Nephron progenitor cell (in vitro differentiated cells): Measurements from ENCODE around the gene TTLL8.

Experiments
- DNase-seq: peaks from one replicate; pipeline ENCODE4 v3.0.0; 2021
- H3K27ac Mint-ChIP-seq: 2 replicates; pipeline ENCODE4 v1.8.0; 2021; ENCODE audit warnings: mild to moderate bottlenecking, moderate library complexity, mixed read lengths
- H3K27me3 Mint-ChIP-seq: 2 replicates; pipeline ENCODE4 v1.8.0; 2021; ENCODE audit warnings: mild to moderate bottlenecking, low read depth, mixed read lengths; ENCODE audit not compliant: poor library complexity
- H3K36me3 Mint-ChIP-seq: 2 replicates; pipeline ENCODE4 v1.8.0; 2021; ENCODE audit warnings: low read depth, mixed read lengths
- H3K4me1 Mint-ChIP-seq: 2 replicates; pipeline ENCODE4 v1.8.0; 2021; ENCODE audit warnings: mixed read lengths
- H3K4me3 Mint-ChIP-seq: 2 replicates; pipeline ENCODE4 v1.8.0; 2021; ENCODE audit warnings: mild to moderate bottlenecking, moderate library complexity, mixed read lengths
- H3K9me3 Mint-ChIP-seq: 2 replicates; pipeline ENCODE4 v1.8.0; 2021; ENCODE audit warnings: mild to moderate bottlenecking, moderate library complexity, mixed read lengths
- CTCF ChIP-seq: fragments of 200-600 bp; sonication (generic); IDR thresholded peaks from 2 replicates; pipeline ENCODE4 v1.5.0; 2021; ENCODE audit warnings: antibody characterized with exemption

Gene TTLL8

GRCh38 chr22:49972163-49973017, 85.7 kb downstream of the TTLL8 start:
- DNase-seq: peak; percentile 14
- TF ChIP-seq CTCF: no peak
- Mint-ChIP-seq H3K4me1 (peaks cover 19% of the 10 kb centered on the region), H3K27ac (no peak overlapping the region), H3K4me3 (no peak overlapping the region), H3K27me3 (peaks cover 25% of the 10 kb centered on the region), H3K9me3 (no peaks in the 10 kb centered on the region), H3K36me3 (no peaks in the 10 kb centered on the region)

- H3K27me3 Mint-ChIP-seq: peaks cover 19% of the 10 kb centered on the region
- no peaks in the 10 kb centered on the region for H3K9me3 Mint-ChIP-seq
- no peak overlapping the region for H3K27ac Mint-ChIP-seq
- no peaks in the 10 kb centered on the region for H3K36me3 Mint-ChIP-seq
- peaks cover 26% of the 10 kb centered on the region for H3K4me1 Mint-ChIP-seq
- TF ChIP-seq CTCF: no peak
- DNase-seq: peak; percentile 55
- peak overlapping the region; percentile 62 for H3K4me3 Mint-ChIP-seq
Observed at GRCh38 chr22:49971232-49972162, 86.6 kb downstream of the TTLL8 start.

- Mint-ChIP-seq H3K27me3 (peaks cover 14% of the 10 kb centered on the region), H3K4me1 (peaks cover 29% of the 10 kb centered on the region), H3K4me3 (peak overlapping the region; percentile 62), H3K36me3 (no peaks in the 10 kb centered on the region), H3K9me3 (no peaks in the 10 kb centered on the region), H3K27ac (no peak overlapping the region)
- DNase-seq: peak; percentile 57
- no peak for TF ChIP-seq CTCF
Observed at GRCh38 chr22:49970528-49971231, 87.4 kb downstream of the TTLL8 start.

GRCh38 chr22:49969751-49970527, 88.2 kb downstream of the TTLL8 start:
- no peak for DNase-seq
- Mint-ChIP-seq H3K27me3 (peaks cover 12% of the 10 kb centered on the region), H3K4me3 (no peak overlapping the region), H3K36me3 (no peaks in the 10 kb centered on the region), H3K4me1 (peaks cover 26% of the 10 kb centered on the region), H3K9me3 (no peaks in the 10 kb centered on the region), H3K27ac (no peak overlapping the region)
- TF ChIP-seq CTCF: no peak
